Neuron (in vitro differentiated cells): ENCODE data around the gene KIF26B.
A peak's percentile ranks its signal among the peaks of the same experiment; 100 is the strongest.
"Not testable (repeated sequence)": the region's sequence is repeated elsewhere in the genome, so short reads cannot be mapped to it uniquely, and the experiment has no call there.

Source experiments
- H2AFZ ChIP-seq: one replicate; pipeline ENCODE4 v1.6.1; 2013; ENCODE audit warnings: low read depth, mild to moderate bottlenecking, inconsistent platforms, low read length, moderate library complexity
- H3K27me3 ChIP-seq: one replicate; pipeline ENCODE4 v1.6.1; 2013; ENCODE audit warnings: low read length; ENCODE audit not compliant: insufficient read depth
- H3K36me3 ChIP-seq: one replicate; pipeline ENCODE4 v1.6.1; 2013; ENCODE audit warnings: low read length; ENCODE audit not compliant: insufficient read depth
- H3K4me1 ChIP-seq: one replicate; pipeline ENCODE4 v1.6.1; 2013; ENCODE audit warnings: low read length; ENCODE audit not compliant: insufficient read depth
- H3K4me3 ChIP-seq: 2 replicates; pipeline ENCODE4 v1.5.1; 2013; ENCODE audit warnings: mild to moderate bottlenecking, low read length, moderate library complexity
- H3K9me3 ChIP-seq: one replicate; pipeline ENCODE4 v1.6.1; 2013; ENCODE audit warnings: low read length

KIF26B gene

GRCh38 chr1:245301162-245301580 lies 146.4 kb downstream of the KIF26B start:
- Histone ChIP-seq H3K9me3 (no peaks in the 10 kb centered on the region), H2AFZ (no peak overlapping the region)

GRCh38 chr1:245301921-245302320 lies 147.1 kb downstream of the KIF26B start:
- Histone ChIP-seq H3K27me3 (no peaks in the 10 kb centered on the region), H3K4me3 (no peak overlapping the region), H3K36me3 (no peaks in the 10 kb centered on the region), H3K9me3 (no peaks in the 10 kb centered on the region), H3K4me1 (peaks cover 5% of the 10 kb centered on the region), H2AFZ (no peak overlapping the region)

More at GRCh38 chr1:245301162-245301580, 146.4 kb downstream of the KIF26B start:
- no peaks in the 10 kb centered on the region for H3K27me3 ChIP-seq
- H3K4me3 ChIP-seq, result no peak overlapping the region
- no peaks in the 10 kb centered on the region for H3K36me3 ChIP-seq
- H3K4me1 ChIP-seq, result peaks cover 5% of the 10 kb centered on the region

GRCh38 chr1:245304698-245305097 lies 149.9 kb downstream of the KIF26B start:
- Histone ChIP-seq H3K9me3 (no peaks in the 10 kb centered on the region), H3K4me3 (no peak overlapping the region), H3K27me3 (no peaks in the 10 kb centered on the region), H3K4me1 (peaks cover 5% of the 10 kb centered on the region), H2AFZ (no peak overlapping the region), H3K36me3 (no peaks in the 10 kb centered on the region)

GRCh38 chr1:245306020-245306419 lies 151.2 kb downstream of the KIF26B start:
- Histone ChIP-seq H3K27me3 (no peaks in the 10 kb centered on the region), H3K4me3 (no peak overlapping the region), H3K9me3 (no peaks in the 10 kb centered on the region), H3K36me3 (no peaks in the 10 kb centered on the region), H2AFZ (no peak overlapping the region), H3K4me1 (peaks cover 15% of the 10 kb centered on the region)

- no peaks in the 10 kb centered on the region for H3K9me3 ChIP-seq
- peaks cover 14% of the 10 kb centered on the region for H3K4me1 ChIP-seq
- no peaks in the 10 kb centered on the region for H3K36me3 ChIP-seq
- H2AFZ ChIP-seq, result no peak overlapping the region
- H3K4me3 ChIP-seq, result no peak overlapping the region
- no peaks in the 10 kb centered on the region for H3K27me3 ChIP-seq
Measured at GRCh38 chr1:245306628-245307410, 152.0 kb downstream of the KIF26B start.

- Histone ChIP-seq H3K4me1 (peaks cover 14% of the 10 kb centered on the region), H3K9me3 (no peaks in the 10 kb centered on the region), H2AFZ (no peak overlapping the region), H3K4me3 (peak overlapping the region; percentile 31), H3K27me3 (no peaks in the 10 kb centered on the region), H3K36me3 (no peaks in the 10 kb centered on the region)
Measured at GRCh38 chr1:245310571-245311531, 156.1 kb downstream of the KIF26B start.

- Histone ChIP-seq H2AFZ (no peak overlapping the region), H3K4me1 (peaks cover 14% of the 10 kb centered on the region), H3K4me3 (no peak overlapping the region), H3K36me3 (no peaks in the 10 kb centered on the region), H3K9me3 (no peaks in the 10 kb centered on the region), H3K27me3 (no peaks in the 10 kb centered on the region)
Measured at GRCh38 chr1:245311887-245312536, 157.2 kb downstream of the KIF26B start.

GRCh38 chr1:245313576-245313975 lies 158.8 kb downstream of the KIF26B start:
- H2AFZ ChIP-seq, result no peak overlapping the region
- no peaks in the 10 kb centered on the region for H3K36me3 ChIP-seq
- no peak overlapping the region for H3K4me3 ChIP-seq
- H3K9me3 ChIP-seq, result no peaks in the 10 kb centered on the region
- H3K27me3 ChIP-seq, result no peaks in the 10 kb centered on the region
- H3K4me1 ChIP-seq, result peaks cover 14% of the 10 kb centered on the region

- Histone ChIP-seq H3K4me1 (no peaks in the 10 kb centered on the region), H3K36me3 (no peaks in the 10 kb centered on the region), H3K4me3 (no peak overlapping the region), H2AFZ (no peak overlapping the region), H3K27me3 (no peaks in the 10 kb centered on the region), H3K9me3 (peaks cover 3% of the 10 kb centered on the region)
Measured at GRCh38 chr1:245316784-245317183, 162.0 kb downstream of the KIF26B start.

- Histone ChIP-seq H3K9me3 (peaks cover 3% of the 10 kb centered on the region), H2AFZ (no peak overlapping the region), H3K27me3 (no peaks in the 10 kb centered on the region), H3K4me3 (no peak overlapping the region), H3K4me1 (no peaks in the 10 kb centered on the region), H3K36me3 (no peaks in the 10 kb centered on the region)
Measured at GRCh38 chr1:245317217-245317616, 162.4 kb downstream of the KIF26B start.

- Histone ChIP-seq H3K4me3 (no peak overlapping the region), H3K4me1 (no peaks in the 10 kb centered on the region), H3K36me3 (no peaks in the 10 kb centered on the region), H3K9me3 (peaks cover 3% of the 10 kb centered on the region), H2AFZ (no peak overlapping the region), H3K27me3 (no peaks in the 10 kb centered on the region)
Measured at GRCh38 chr1:245319094-245319493, 164.3 kb downstream of the KIF26B start.

- H3K4me3 ChIP-seq, result no peak overlapping the region
- peaks cover 3% of the 10 kb centered on the region for H3K9me3 ChIP-seq
- H3K4me1 ChIP-seq, result no peaks in the 10 kb centered on the region
- H3K27me3 ChIP-seq, result no peaks in the 10 kb centered on the region
- H2AFZ ChIP-seq, result no peak overlapping the region
- H3K36me3 ChIP-seq, result no peaks in the 10 kb centered on the region
Measured at GRCh38 chr1:245322673-245323072, 167.9 kb downstream of the KIF26B start.

- H3K9me3 ChIP-seq, H3K36me3 ChIP-seq: not testable (repeated sequence)
Measured at GRCh38 chr1:245323765-245324164, 169.0 kb downstream of the KIF26B start.

More at GRCh38 chr1:245323765-245324164, 169.0 kb downstream of the KIF26B start:
- H2AFZ ChIP-seq, H3K4me1 ChIP-seq, H3K4me3 ChIP-seq, H3K27me3 ChIP-seq: not testable (repeated sequence)
